ENCODE data around the gene NFYA. TPM values are rescaled to one million over a fixed set of nuclear protein-coding genes. Genes with fewer than 3 reads are reported as not detected.
A peak's percentile ranks its signal among the peaks of the same experiment; 100 is the strongest.

Gene NFYA
- total and polyA plus RNA-seq, 2 of the 4 experiments (the other 2 are of a cell fraction): 10.9 to 28.5 TPM

DNA sequence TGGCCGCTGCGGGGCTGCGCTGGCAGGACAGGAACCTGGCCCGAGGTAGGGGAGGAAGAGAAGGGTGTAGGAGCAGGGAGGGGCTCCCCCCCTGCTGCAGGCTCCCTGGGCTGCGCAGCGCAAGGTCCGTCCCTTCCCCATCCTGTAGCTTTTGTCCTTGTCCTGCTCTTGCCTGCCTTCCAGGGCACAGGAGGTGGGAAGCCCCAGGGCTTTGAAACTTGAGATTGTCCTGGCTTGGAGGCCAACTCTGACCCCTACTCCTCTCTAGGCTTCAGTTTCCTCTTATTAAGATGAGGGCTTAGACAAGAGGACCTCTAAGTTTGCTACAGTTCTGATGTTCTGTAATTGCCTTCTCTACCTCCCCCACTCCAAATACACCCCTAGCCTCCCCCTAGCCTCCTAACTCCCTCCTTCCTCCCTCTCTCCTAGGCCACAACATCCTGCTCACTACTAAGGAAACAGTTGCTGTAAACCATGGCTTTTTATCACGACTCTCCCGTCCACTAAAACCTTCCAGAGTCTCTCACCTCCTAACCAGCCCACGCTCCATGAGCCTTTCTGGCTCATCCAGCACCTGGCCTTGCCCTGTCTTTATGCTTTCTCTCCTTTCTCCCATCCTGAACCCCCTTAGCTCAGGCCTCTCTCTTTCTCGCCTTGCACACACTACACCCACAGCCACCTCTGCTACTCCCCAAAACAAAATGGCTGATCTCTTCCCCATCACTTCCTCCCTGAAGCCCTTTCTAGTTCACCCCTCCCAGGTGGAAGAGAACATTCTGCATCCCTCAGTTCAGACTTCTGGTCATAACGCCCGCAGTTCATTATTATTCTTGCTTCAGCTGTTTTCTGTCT lies 44.0 kb upstream of the NFYA start:
- H3K23ac ChIP-seq (ENCODE audit: low read depth, low read length): peak overlapping the region; percentile 46; the same call in 1 of the 2 replicates
- H2BK20ac ChIP-seq (ENCODE audit: low read depth, low read length): no peak overlapping the region
- H2AK5ac ChIP-seq (ENCODE audit: low read depth, low read length): no peak overlapping the region
- peak overlapping the region; percentile 72; the same call in 1 of the 2 replicates for H3K4ac ChIP-seq (ENCODE audit: low read depth, low read length)
- H2BK15ac ChIP-seq (ENCODE audit: low read depth, low read length): no peak overlapping the region
- H3K9me3 ChIP-seq (ENCODE audit: control insufficient read depth, insufficient read depth, low read length): no peaks in the 10 kb centered on the region
- TF ChIP-seq CHD1 (IDR thresholded peaks at IDR 0.05; ENCODE audit: low read depth, low read length) (no peak), MXI1 (IDR thresholded peaks at IDR 0.05; ENCODE audit: borderline replicate concordance, low read depth, low read length) (no peak), POLR2A (IDR thresholded peaks at IDR 0.05; ENCODE audit: low read depth, low read length) (no peak), CEBPB (IDR thresholded peaks at IDR 0.05; ENCODE audit: low read depth, low read length) (no peak), MAZ (IDR thresholded peaks at IDR 0.05; ENCODE audit: borderline replicate concordance, low read depth, low read length) (no peak), MAFK (IDR thresholded peaks at IDR 0.05; ENCODE audit: low read depth, low read length) (no peak)
- TF ChIP-seq, protein P1, sequence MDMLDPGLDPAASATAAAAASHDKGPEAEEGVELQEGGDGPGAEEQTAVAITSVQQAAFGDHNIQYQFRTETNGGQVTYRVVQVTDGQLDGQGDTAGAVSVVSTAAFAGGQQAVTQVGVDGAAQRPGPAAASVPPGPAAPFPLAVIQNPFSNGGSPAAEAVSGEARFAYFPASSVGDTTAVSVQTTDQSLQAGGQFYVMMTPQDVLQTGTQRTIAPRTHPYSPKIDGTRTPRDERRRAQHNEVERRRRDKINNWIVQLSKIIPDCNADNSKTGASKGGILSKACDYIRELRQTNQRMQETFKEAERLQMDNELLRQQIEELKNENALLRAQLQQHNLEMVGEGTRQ (IDR thresholded peaks at IDR 0.05; ENCODE audit: low read depth, low read length): no peak
- H3K9ac ChIP-seq (ENCODE audit: low read depth, low read length): peak overlapping the region; percentile 71; the same call in 1 of the 2 replicates
- H3K4me3 ChIP-seq (ENCODE audit: insufficient read depth, low read depth, low read length): peak overlapping the region; percentile 40
- no peaks in the 10 kb centered on the region for H3K36me3 ChIP-seq (ENCODE audit: control insufficient read depth, insufficient read depth, low read length)
- dilution Hi-C loops (cut with HindIII; ENCODE audit: low sequenced_read_pairs, unreplicated experiment) (no loop called here), intact Hi-C loops (cut with micrococcal nuclease) (loop anchor here (1.0 to 10.0 kb wide), 6 partner anchors 22 to 1684 kb away; no protein-coding TSS in a partner anchor), in situ Hi-C loops (cut with MboI; ENCODE audit: low sequenced_read_pairs) (loop anchor here (10.0 to 25.0 kb wide), 3 partner anchors 474 to 1666 kb away; no protein-coding TSS in a partner anchor)
- peak overlapping the region; percentile 83 for H3K4me2 ChIP-seq (ENCODE audit: low read depth, low read length)
- BruUV-seq (replicated peaks): no TSS peak
- H2BK5ac ChIP-seq (ENCODE audit: low read depth, low read length, poor library complexity, severe bottlenecking): no peak overlapping the region
- H2AK9ac ChIP-seq (replicated peaks; ENCODE audit: low read depth, low read length, poor library complexity): peak overlapping the region; percentile 10
- no peak overlapping the region for H3K14ac ChIP-seq (replicated peaks; ENCODE audit: low read depth, low read length)
- no peaks in the 10 kb centered on the region for H3K9me1 ChIP-seq (ENCODE audit: insufficient read depth, low read length)
- peak overlapping the region; percentile 71; the same call in 1 of the 2 replicates for H2BK120ac ChIP-seq (ENCODE audit: low read depth, low read length)
- 58% methylated on average over 4 of the region's 13 CpGs; no CpG with 5 or more reads in 1 of the 2 experiments for WGBS, 2 experiments (ENCODE audit: extremely low coverage in 2 of 2, insufficient read length in 1 of 2)
- no peak overlapping the region for H3K56ac ChIP-seq (ENCODE audit: extremely low read depth, insufficient read depth, low read length)
- H3K27me3 ChIP-seq (ENCODE audit: control insufficient read depth, insufficient read depth, low read length): peaks cover 8% of the 10 kb centered on the region; the same call in 1 of the 2 replicates
- H4K20me1 ChIP-seq (ENCODE audit: insufficient read depth, low read length): no peaks in the 10 kb centered on the region
- DNase-seq (no peak), ATAC-seq (ENCODE audit: low read depth) (no peak; the same call in 1 of the 2 replicates)
- 0 out of 2 replicates have a peak overlapping the region, but pooled peaks have one; percentile 0 for H4K91ac ChIP-seq (ENCODE audit: insufficient read depth, low read depth, low read length)
- H3K4me1 ChIP-seq (ENCODE audit: control insufficient read depth, insufficient read depth, low read length): peaks cover 4% of the 10 kb centered on the region; the same call in 1 of the 2 replicates
- peak overlapping the region; percentile 96 for H2AFZ ChIP-seq (replicated peaks; ENCODE audit: low read length, poor library complexity)
- peak overlapping the region; percentile 82 for H4K5ac ChIP-seq (ENCODE audit: low read depth, low read length)
- no peak overlapping the region for H3K27ac ChIP-seq (ENCODE audit: insufficient read depth, low read length)
- H3K18ac ChIP-seq (ENCODE audit: low read depth, low read length): no peak overlapping the region
- POLR2A ChIA-PET (ENCODE audit: unreplicated experiment): interaction anchor here (0.5 kb wide), 1 partner anchor 1099 kb away, joined by 7 read pairs; no protein-coding TSS in a partner anchor
- no peaks in the 10 kb centered on the region for H3K79me1 ChIP-seq (ENCODE audit: low read depth in 1 of 2, low read length in 2 of 2)
- peak overlapping the region; percentile 93 to 96 for H4K8ac ChIP-seq (ENCODE audit: low read depth in 2 of 2, low read length in 2 of 2)
- CTCF ChIA-PET: interaction anchor here (0.6 to 2.5 kb wide), 11 partner anchors 10 to 163 kb away, joined by 3 to 24 read pairs (median 4); partner anchors contain the start of gene TSPO2

Measured in IMR-90 (cell line).